ENCODE measurements around the gene OSTF1.
A peak's percentile ranks its signal among the peaks of the same experiment; 100 is the strongest.

The OSTF1 gene

DNA sequence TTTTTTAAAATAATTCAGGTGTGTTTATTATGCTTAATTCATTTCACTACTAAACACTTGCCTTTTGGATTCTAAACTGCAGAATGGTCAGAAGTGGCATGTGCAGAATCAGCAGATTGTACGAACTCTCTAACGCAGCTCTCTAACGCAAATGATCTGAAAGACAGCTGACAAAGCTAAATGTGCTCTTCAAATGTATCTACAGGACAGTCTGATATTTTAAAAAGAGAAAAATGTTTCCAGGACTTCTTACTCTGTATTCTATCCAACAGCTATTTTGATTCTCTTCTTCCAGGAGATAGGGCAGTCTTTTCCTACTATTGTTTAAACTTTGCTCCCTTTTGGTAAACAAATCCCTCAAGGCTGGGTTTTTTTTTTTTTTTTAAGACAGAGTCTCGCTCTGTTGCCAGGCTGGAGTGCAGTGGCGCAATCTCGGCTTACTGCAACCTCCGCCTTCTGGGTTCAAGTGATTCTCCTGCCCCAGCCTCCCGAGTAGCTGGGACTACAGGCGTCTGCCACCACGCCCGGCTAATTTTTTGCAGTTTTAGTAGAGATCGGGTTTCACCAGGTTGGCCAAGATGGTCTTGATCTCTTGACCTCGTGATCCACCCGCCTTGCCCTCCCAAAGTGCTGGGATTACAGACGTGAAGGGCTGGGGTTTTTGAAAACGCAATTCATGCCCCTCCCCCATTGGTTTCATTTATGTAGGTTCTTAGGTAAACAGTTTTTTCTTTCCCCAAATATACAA, 1.6 kb upstream of the OSTF1 start:
- no peak for DNase-seq

DNA sequence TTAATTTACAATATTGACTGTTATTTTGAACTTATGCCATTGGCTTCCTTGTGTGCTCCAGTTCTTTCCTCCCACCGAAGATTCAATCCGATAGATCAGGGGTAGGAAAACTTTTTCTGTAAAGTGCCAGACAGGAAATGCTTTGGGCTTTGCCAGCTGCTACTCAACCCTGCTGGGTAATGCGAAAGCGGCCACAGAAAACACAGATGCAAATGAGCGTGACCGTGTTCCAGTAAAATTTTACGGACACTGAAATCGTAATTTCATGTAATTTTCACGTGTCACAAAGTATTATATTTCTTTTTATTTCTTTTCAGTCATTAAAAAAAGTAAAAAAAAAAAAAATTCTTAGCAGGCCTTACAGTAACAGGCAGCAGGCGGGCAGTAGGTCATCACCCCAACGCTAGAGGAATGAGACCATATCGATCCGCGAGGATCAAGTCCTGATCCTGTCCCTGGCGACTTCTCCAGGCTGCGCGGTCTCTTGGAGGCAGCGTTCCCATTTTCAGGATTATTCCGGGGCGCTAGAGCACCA, 958 bp upstream of the OSTF1 start:
- DNase-seq = no peak

DNA sequence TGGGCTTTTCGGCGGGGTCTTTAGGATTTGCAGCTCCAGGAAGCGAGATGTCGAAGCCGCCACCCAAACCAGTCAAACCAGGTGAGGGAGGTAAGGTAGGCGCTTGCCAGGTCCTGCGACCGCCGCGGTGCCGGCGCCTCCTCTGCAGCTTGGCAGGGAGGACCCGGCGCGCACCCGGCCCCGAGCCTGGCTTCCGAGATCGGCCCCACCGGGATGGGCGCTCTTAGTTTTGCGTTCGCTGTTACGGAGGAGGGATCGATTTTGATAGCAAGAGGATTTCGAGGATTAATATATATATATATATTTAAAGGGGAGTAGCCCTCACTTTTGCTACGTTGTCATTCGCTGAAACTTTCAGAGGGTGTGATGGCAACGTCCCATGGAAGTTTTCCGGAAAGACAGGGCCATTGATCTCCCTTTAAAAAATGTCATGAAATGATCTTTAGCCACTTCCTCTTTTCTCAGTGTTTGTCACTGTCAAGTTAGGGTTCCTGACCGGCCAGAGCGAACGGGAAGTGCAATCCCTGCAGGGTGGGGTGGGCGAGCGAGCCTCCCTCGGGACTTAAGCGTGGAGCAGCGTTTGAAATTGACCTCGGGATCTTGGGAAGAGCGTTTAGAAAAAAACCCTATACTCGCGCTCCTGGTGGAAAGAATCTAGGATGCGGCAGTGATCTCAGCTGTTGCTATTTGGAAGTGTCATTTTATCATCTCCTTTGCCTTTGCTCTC, 495 bp downstream of the OSTF1 start:
- DNase-seq = peak; percentile 27

DNA sequence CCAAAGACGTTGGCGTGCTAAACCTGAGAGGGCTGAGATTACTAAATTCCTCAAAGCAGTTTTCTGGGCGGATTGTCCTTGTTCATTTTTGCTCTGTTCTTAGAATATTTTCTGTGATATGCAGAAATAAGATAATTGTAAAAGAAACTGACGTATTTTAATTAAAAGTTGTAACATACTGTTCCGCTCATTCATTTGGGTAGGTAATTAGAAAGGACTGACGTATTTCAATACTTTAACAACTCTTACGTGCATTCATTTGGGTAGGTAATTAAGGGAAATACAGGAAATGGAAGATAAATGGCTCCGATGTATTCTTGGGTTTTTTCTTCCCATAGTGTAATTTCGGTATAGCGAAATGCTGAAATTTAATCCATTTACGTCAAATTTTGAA, 1.1 kb downstream of the OSTF1 start:
- DNase-seq = no peak

DNA sequence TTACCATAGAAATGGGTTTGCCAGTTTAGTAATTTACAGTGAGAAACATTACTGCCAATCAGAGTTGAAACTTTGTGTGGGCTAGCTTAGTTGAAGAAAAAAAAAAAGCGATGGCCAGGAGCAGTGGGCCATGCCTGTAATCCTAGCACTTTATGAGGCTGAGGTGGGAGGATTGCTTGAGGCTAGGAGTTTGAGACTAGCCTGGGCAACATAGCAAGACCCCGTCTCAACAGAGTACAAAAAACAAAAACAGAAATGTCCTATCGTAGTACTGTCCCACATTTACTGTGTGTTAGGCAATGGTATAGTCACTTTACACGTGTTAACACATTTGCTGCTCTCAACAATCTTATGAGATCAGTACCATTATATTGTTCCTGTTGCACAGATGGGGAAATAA, 2.3 kb downstream of the OSTF1 start:
- DNase-seq = no peak

DNA sequence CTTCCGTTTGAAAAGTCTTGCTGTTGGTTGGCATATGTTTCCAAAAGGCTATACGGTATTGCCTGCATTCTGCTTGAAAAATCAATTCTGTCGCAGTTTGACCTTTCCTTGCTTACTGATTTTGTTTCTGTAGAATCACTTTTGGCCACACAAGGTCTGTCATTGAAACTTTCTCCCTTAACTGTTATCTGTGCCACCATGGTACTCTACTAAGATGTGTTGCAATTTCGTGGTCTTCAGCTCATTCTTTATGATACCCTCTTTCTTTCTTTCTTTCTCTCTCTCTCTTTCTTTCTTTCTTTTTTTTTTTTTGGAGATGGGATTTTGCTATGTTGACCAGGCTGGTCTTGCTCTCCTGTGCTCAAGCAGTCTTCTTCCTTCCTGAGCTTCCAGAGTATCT, 4.5 kb downstream of the OSTF1 start:
- no peak for DNase-seq

DNA sequence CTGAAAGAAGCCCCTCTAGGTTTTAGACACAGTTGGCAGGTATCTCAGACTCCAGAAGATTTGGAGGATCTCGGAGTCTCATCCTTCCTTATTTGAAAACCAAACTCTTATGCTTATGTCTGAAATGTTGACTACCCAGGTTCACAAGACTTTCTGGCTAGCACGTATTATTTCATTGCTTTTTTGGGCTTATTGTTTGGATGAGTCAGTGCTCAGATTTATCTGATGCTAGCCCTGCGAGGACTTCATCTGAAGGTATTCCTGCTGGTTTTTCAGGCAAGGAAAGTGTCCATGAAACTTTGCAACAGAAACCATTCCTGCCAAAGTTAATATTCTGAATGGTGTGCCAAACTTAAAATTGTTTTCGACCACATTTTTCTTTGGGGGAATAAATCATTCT, 8.5 kb downstream of the OSTF1 start:
- DNase-seq = no peak

DNA sequence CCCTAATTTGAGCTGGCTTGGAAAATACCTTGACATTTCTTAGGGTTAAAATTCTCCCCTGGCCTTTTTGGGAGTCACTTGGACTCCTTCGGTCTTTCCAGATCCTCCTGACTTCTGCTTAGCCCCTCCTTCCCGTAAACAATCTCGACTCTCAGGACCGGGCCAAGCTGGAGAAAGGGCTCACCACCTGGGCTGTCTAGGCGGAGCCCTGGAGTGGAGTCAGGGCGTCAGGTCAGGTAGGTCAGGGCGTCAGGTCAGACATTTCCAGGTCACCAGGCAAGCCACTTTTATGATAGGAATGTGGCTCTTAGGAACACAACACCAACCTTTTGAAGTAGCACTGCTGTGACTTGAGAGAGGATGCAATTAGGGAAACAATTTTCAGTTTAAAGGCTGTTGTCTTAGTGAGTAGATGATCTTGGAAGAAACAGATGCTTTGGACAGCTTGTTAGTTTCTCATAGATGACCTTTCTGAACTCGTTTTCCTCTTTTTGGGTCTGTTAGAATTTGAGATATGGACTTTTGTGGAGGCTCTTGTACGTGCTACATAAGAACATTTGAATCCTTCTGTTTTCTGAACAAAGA, 12.8 kb downstream of the OSTF1 start:
- no peak for DNase-seq

DNA sequence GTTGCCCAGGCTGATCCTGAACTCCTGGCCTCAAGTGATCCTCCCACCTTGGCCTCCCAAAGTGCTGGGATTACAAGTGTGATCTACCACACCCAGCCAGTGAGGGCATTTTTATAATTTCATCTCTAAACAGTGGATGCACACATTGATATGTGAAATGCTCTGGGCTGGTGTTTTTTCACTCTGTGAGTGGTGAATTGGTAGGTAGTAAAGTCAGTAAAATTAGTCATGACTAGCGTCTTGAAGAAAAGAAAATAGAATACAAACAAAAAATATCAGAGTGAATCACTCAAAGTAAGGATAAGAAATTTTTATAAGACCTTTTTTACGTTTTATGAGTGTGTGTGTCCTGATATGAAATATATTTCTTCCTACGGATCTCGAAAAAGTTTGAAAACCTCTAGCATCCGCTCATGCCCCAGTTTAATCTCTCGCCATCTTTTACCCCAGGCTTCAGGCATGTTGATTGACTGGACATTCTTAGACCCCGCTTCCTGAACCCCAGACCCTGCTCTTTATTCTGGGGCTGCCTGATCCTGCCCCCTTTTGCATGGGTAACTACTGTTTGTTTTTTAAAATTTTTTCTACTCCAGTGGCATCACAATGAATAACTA, 14.0 kb downstream of the OSTF1 start:
- DNase-seq = no peak

DNA sequence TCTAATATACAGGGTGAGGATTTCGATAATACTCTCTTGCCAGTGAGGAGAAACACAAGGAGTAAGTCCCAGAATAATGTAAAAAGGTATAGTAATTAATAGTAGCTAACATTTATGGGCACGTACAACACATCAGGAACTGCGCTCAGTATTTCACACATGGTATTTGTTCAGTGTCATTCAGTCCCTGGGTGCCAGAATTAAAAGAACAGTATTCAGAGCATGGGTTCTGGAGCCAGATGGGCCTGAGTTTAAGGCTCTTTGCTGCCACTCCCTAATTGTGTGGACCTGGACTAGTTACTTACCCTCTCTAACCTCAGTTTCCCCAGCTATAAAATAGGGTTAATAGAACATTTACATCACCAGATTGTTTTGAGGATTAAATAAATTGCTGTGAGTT, 16.3 kb downstream of the OSTF1 start:
- no peak for DNase-seq

DNA sequence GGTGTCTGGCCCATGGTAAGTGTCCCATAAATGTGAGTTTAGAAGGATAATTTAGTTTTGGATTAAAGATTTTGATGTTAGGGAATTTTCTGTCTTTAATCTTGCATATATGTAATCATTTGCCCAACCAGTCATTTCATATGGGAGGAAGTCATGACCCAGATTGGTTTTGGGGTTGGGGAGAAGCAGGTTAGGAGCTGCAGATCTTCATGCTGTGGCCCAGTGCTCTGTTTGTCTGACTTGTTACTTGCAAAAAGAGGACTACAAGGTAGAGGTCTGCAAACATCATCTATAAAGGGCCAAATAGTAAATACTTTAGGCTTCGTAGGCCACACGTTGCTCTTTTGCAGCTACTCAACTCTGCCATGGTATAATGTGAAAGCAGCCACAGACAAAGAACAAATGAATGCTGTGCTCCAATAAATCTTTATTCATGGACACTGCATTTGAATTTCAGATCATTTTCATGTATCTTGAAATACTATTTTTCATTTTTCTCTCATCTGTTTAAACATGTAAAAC, 16.8 kb downstream of the OSTF1 start:
- DNase-seq = no peak

DNA sequence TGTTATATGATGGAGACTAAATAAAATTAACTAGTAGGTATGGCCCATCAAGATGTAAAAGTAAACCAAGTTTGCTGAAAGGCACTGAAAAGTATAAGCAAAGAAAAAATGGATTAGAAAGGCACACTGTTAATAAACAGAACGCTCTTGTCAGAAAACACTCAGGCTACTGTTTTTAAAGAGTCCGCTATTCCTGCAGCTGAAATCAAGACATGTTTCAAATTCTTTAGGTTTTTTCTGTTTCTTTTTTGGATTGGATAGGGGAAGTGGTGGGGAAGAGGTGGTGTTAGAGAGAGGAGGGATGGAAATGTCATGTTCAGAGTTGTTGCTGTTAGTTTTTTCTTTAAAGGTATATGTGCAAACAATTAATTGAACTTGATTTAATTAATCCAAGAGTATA, 17.5 kb downstream of the OSTF1 start:
- DNase-seq = no peak

DNA sequence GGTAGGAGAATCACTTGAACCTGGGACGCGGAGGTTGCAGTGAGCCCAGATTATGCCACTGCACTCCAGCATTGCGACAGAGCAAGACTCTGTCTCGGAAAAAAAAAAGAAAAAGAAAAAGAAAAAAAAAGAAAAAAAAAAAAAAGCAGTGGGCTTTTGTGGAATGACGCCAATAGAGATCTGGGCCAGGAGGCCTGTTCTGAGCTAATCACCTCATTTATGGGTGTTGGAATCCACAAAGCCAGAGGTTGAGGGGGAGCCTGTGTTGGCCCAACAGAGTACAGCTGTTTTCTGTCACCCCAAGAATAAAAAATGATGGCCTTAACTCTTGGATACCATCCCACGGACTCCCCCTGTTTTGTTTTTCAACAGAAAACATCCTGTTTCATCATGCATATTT, 18.5 kb downstream of the OSTF1 start:
- no peak for DNase-seq

DNA sequence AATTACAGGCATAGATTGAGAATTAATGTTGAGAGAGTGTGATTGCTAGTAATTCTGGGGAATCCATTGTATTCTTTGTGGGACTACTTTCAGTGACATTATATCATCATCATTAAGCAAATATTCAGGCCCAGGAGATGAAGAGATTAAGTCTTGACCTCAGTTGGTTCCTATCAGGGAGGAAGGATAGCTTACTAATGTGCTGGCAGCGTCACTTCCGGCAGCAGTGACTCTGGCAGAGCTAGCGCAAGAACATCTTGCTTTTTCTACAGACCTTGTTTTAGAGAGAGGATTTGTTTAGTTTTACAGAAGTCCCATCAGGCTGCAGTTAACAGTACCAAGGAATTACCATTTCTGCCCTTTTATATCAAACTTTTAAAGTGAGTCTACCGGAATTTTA, 20.3 kb downstream of the OSTF1 start:
- no peak for DNase-seq

DNA sequence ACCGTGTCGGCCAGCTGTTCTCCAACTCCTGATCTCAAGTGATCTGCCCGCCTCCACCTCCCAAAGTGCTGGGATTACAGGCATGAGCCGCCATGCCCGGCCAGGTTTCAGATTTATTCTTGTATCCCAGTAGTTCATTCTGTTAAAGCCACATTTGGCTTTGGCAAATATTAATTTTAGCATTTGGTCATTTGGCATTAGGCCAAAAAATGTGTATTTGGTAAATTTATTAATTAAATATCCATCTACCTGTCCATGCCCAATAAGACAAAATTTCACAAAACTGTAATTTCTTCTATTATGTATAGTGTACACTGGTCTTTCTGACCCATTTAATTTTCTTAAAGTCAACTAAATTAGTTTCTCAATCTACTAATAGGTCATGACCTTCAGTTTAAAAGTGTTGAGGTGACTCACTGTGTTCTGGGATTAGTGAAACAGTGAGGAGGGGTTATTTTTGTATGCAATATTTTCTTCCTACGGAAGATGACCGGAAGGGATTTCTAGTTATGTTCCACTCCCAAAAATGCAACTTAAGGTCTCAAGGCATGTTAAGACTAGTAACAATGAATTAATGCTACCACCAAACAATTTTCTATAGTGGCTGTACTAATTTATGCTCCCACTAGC, 21.0 kb downstream of the OSTF1 start:
- DNase-seq = no peak

DNA sequence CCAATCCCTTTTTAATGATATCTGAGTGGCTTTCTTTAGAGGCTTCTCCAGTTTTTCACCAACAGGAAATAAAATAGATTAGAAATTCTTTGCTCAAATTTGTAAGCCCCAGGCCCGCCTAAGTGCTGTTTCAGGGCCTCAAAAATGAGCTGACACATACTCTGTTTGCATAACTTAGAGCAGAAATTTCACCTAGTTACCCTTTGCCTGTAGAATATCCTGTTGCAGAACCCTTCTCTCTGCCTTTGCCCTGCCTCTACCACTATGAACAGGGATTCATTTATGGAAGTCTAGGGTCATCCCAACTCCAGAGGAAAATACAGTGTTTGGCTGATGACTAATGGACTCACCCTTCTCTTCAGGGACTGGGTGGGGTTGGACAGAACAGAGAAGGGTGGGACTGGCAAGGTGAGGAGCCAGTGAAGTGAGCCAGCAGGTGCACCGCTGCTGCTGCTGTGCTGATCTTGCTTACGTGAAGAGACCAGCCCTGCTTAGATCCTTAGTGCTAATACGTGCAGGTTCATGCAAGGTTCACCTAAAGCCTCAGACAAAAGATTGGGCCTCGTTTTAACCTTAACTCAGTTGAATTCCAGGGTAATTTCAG, 22.8 kb downstream of the OSTF1 start:
- DNase-seq = no peak

DNA sequence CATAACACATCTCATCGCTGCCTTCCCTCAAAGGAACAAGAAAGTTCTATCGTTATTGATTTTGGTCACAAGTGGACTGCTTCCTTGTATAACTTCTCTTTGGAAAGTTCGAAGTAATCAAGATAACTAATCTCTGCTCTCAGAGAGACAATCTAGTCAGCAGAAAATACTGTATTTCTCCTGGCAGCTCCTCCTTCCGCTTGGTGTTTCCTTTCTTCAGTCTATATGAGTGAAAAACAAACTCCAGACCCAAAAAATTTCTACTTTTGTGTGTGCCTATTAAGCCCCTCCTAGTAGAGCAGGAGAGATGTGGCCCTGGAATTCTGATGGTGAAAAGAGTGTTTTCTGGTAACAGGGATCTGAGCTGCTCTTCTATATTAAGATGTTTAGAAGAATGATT, 24.5 kb downstream of the OSTF1 start:
- no peak for DNase-seq

DNA sequence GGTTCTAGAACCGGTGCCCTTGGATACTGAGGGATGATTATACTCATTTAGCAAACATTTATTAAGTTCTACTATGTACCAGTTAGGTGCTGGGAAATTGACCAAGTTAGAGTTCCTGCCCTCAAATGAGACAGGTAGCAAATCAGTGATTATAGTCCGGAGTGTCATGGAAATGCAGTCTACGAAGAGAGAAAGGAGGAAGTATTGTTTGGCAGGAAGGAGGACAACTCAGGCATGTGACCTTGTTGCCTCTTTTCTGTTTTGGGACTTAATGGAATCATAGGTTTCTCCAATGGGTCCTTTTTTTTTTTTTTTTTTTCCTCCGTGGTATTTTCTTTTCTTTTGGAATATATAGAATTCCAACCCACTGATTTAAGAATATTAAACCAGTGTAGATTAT, 28.0 kb downstream of the OSTF1 start:
- DNase-seq = no peak

DNA sequence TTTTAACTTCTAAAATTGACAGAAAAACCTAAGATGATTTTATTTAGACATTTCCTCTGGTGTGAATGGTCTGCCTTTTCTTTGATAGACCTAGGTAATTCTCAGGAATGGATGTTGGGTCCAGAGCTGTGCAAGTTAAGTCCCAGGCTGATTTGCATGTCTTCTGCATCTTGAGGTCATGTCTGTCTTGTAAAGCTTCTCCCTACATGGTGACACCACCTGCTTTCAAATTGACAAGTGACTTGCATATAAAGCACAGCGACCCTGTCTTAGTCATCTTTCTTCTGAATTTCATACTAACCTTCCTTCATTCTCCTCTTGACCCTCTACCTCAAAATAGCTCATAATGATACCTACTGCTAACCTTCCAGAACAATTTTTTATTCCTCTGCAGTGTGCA, 29.2 kb downstream of the OSTF1 start:
- DNase-seq = no peak

DNA sequence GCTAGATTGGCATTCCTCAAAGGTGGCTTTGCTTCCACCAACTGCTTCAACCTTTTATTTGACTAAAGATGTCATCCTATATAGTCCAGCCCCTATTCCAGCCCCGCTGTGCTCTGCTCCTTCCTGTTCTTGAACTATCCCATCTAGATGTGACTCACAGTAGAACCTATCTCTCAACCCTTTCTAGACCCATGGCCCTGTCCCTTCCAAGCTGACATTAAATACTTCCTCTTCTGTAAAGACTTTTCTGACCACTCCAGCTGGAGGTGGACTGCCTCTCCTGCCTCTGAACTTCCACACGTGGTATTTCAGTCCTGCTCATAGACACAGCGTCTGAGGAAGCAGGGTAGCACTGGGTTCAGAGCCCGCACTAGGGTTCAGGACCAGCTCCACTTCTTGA, 32.4 kb downstream of the OSTF1 start:
- no peak for DNase-seq

DNA sequence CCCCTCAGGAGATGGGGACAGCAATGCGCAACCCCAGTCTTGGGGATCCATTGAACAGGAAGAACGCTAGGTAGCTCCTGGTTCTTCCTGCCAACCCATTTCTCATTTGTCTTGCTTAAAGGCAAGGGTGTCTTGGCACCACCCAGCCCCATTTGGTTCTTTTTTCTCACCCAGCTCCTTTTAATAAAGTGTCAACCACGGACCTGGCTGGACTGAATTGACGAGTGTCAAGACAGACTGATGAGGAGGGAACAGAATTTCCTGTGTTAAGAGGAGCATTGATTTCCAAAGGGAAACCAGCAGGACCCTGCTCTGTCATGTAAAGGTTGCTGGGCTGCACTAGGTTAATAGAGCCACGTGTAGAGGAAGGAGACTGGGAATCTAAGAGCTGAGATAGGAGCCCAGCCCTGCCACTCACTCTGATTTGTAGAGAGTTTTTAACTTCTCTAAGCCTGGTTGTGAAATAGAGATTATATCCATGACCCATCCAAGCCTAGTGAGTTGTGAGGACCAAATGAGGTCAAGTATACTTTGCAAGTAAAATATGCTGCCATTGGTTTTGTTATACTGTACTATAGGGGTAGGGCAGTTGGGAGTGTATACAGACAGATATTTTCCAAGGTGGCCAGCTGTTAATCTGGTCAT, 33.7 kb downstream of the OSTF1 start:
- no peak for DNase-seq

DNA sequence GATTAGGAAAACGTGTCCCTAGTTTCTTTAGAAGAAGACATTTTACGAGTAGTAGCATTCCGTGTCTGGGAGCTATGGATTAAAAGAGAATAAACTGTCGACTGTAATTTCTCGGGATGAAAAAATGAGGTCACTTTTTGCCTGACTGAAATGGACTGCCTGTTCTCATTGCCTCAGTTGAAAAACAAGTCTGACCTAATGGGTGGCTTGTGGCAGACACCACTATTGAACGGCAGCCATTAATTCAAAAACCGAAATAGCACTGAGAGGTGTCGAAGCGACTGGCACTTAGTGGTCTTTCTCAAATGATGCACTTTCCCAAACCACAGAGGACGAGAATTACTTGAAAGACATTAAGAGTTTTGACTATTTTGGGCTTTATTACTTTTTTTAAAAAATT, 35.4 kb downstream of the OSTF1 start:
- no peak for DNase-seq

Data from T1000 (cell line).